HCT116 (cell line): ENCODE measurements around the gene NCAPG2.

Experiments used
- CBX3 ChIP-seq: IDR thresholded peaks from 2 replicates; pipeline ENCODE4 v1.6.1; 2012; ENCODE audit warnings: low read depth
- CTCF ChIP-seq, 3 experiments: fragments of 200-600 bp in 1 of 3; sonication (generic) in 1 of 3; IDR thresholded peaks in 2 of 3; conservative IDR thresholded peaks in 1 of 3; 2 replicates each; pipeline ENCODE4 v1.5.1; 2012 to 2017; ENCODE audit warnings: low read depth in 2 of 3, low read length in 2 of 3, antibody characterized with exemption in 1 of 3, borderline replicate concordance in 1 of 3, control low read depth in 1 of 3, mild to moderate bottlenecking in 1 of 3, mixed read lengths in 1 of 3, mixed run types in 1 of 3, moderate library complexity in 1 of 3; ENCODE audit not compliant: insufficient read depth in 1 of 3
- EZH2 ChIP-seq: fragments of 200-600 bp; sonication (generic); IDR thresholded peaks from 2 replicates; pipeline ENCODE4 v1.6.1; 2017; ENCODE audit warnings: antibody characterized with exemption, mixed run types
- JUND ChIP-seq: IDR thresholded peaks from 2 replicates; pipeline ENCODE4 v1.6.1; 2012
- POLR2AphosphoS5 ChIP-seq: IDR thresholded peaks from 2 replicates; pipeline ENCODE4 v1.6.1; 2011; ENCODE audit warnings: mild to moderate bottlenecking, low read depth, low read length, moderate library complexity
- RAD21 ChIP-seq: IDR thresholded peaks from 2 replicates; pipeline ENCODE4 v1.6.1; 2012; ENCODE audit warnings: low read depth, mild to moderate bottlenecking
- REST ChIP-seq: IDR thresholded peaks from 2 replicates; pipeline ENCODE4 v1.6.1; 2012; ENCODE audit warnings: low read depth

- TF ChIP-seq REST (no peak), RAD21 (no peak), CTCF (IDR thresholded peaks at IDR 0.05 in 2 of 3, conservative IDR thresholded peaks at IDR 0.05 in 1 of 3; ENCODE audit: borderline replicate concordance in 1 of 3, insufficient read depth in 1 of 3, low read depth in 2 of 3, low read length in 2 of 3) (no peak), CBX3 (no peak), POLR2AphosphoS5 (no peak), JUND (no peak), EZH2 (no peak)
Measured at GRCh38 chr7:158683541-158683940, 21.1 kb downstream of the NCAPG2 start.
